Measurements from ENCODE around the gene ISYNA1.

GRCh38 chr19:18486746-18487145, 48.8 kb upstream of the ISYNA1 start:
- TF ChIP-seq, protein P1, sequence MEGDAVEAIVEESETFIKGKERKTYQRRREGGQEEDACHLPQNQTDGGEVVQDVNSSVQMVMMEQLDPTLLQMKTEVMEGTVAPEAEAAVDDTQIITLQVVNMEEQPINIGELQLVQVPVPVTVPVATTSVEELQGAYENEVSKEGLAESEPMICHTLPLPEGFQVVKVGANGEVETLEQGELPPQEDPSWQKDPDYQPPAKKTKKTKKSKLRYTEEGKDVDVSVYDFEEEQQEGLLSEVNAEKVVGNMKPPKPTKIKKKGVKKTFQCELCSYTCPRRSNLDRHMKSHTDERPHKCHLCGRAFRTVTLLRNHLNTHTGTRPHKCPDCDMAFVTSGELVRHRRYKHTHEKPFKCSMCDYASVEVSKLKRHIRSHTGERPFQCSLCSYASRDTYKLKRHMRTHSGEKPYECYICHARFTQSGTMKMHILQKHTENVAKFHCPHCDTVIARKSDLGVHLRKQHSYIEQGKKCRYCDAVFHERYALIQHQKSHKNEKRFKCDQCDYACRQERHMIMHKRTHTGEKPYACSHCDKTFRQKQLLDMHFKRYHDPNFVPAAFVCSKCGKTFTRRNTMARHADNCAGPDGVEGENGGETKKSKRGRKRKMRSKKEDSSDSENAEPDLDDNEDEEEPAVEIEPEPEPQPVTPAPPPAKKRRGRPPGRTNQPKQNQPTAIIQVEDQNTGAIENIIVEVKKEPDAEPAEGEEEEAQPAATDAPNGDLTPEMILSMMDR (CRISPR knock-in tag; IDR thresholded peaks at IDR 0.05), result no peak
- TF ChIP-seq ZNF143 (CRISPR knock-in tag; IDR thresholded peaks at IDR 0.05) (no peak), MAX (IDR thresholded peaks at IDR 0.05) (no peak), MAF1 (CRISPR knock-in tag; IDR thresholded peaks at IDR 0.05; ENCODE audit: borderline replicate concordance) (no peak)
